Uterus (tissue), 2 donors: Measurements from ENCODE around the gene UNC13A.

Source experiments
- POLR2A ChIP-seq, 2 donors: fragments of 450-650 bp; IDR thresholded peaks; one replicate each; pipeline ENCODE4 v1.6.1; 2016; ENCODE audit warnings: antibody characterized with exemption in 2 of 2, mild to moderate bottlenecking in 1 of 2, moderate library complexity in 1 of 2
- TF ChIP-seq, protein P1 (sequence below), 4 experiments: fragments of 200-600 bp in 2 of 4; fragments of 450-650 bp in 2 of 4; sonication (generic) in 2 of 4; IDR thresholded peaks; one replicate each; pipeline ENCODE4 v1.5.1; 2016 to 2019; ENCODE audit warnings: antibody characterized with exemption in 4 of 4, mild to moderate bottlenecking in 2 of 4, moderate library complexity in 1 of 4

DNA sequence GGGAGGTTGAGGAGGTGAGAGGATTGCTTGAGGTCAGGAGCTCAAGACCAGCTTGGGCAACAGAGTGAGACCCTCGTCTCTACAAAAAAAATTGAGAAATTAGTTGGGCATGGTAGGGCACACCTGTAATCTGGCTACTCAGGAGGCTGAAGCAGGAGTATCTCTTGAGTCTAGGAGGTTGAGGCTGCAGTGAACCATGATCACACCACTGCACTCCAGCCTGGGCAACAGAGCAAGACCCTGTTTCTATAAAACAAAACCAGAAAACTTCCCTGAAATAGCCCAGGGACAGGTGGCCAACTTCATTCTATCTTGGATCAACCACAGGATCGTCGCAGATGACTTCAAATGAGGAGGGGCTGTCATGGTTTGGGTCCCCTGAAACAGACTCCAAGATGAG lies 104.0 kb downstream of the UNC13A start:
- TF ChIP-seq POLR2A (IDR thresholded peaks at IDR 0.05) = no peak
- TF ChIP-seq, protein P1, sequence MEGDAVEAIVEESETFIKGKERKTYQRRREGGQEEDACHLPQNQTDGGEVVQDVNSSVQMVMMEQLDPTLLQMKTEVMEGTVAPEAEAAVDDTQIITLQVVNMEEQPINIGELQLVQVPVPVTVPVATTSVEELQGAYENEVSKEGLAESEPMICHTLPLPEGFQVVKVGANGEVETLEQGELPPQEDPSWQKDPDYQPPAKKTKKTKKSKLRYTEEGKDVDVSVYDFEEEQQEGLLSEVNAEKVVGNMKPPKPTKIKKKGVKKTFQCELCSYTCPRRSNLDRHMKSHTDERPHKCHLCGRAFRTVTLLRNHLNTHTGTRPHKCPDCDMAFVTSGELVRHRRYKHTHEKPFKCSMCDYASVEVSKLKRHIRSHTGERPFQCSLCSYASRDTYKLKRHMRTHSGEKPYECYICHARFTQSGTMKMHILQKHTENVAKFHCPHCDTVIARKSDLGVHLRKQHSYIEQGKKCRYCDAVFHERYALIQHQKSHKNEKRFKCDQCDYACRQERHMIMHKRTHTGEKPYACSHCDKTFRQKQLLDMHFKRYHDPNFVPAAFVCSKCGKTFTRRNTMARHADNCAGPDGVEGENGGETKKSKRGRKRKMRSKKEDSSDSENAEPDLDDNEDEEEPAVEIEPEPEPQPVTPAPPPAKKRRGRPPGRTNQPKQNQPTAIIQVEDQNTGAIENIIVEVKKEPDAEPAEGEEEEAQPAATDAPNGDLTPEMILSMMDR (IDR thresholded peaks at IDR 0.05) = no peak
